Measurements from ENCODE around the gene GABPB1. TPM values are rescaled to one million over a fixed set of nuclear protein-coding genes. Genes with fewer than 3 reads are reported as not detected.

GABPB1 gene
- polyA plus RNA-seq, 1 donor (not counting 4 experiments of a cell fraction or from before 2014, with no cell fraction given) = 23.3 TPM

GRCh38 chr15:50225938-50226337 lies 129.1 kb downstream of the GABPB1 start:
- Histone ChIP-seq H3K27ac (ENCODE audit: control insufficient read depth, insufficient read depth, low read length) (no peak overlapping the region), H3K4me2 (ENCODE audit: control insufficient read depth, extremely low read depth, insufficient read depth, low read depth, low read length) (no peak overlapping the region), H3K9me3 (ENCODE audit: control insufficient read depth, low read depth, low read length) (no peaks in the 10 kb centered on the region), H3K4me1 (ENCODE audit: control insufficient read depth, extremely low read depth, insufficient read depth, low read length) (no peaks in the 10 kb centered on the region), H2AFZ (ENCODE audit: control insufficient read depth, low read length) (no peak overlapping the region), H3K27me3 (ENCODE audit: control insufficient read depth, extremely low read depth, insufficient read depth, low read length) (peaks cover 3% of the 10 kb centered on the region), H3K36me3 (ENCODE audit: control insufficient read depth in 2 of 2, extremely low read depth in 1 of 2, insufficient read depth in 2 of 2, low read length in 2 of 2) (no peaks in the 10 kb centered on the region), H3K9me1 (ENCODE audit: control insufficient read depth, extremely low read depth, insufficient read depth, low read length) (no peaks in the 10 kb centered on the region), H3K4me3 (ENCODE audit: control insufficient read depth in 2 of 3, extremely low read depth in 1 of 3, insufficient read depth in 2 of 3, low read depth in 1 of 3, low read length in 3 of 3) (no peak overlapping the region), H3K9ac (ENCODE audit: control insufficient read depth, extremely low read depth, insufficient read depth, low read length) (no peak overlapping the region), H3K79me2 (ENCODE audit: control insufficient read depth, insufficient read depth, low read length) (no peaks in the 10 kb centered on the region), H4K20me1 (ENCODE audit: control insufficient read depth, extremely low read depth, insufficient read depth, low read length) (no peaks in the 10 kb centered on the region)
- DNase-seq (ENCODE audit: low read depth, low spot score) = no peak
- no peak for TF ChIP-seq EZH2 (IDR thresholded peaks at IDR 0.05; ENCODE audit: low read length)
- TF ChIP-seq CTCF (optimal IDR thresholded peaks at IDR 0.05 in 1 of 3, IDR thresholded peaks at IDR 0.05 in 1 of 3, conservative IDR thresholded peaks at IDR 0.05 in 1 of 3; ENCODE audit: extremely low read depth in 1 of 3, insufficient read depth in 2 of 3, low read length in 3 of 3) = no peak
- FAIRE-seq = no peak
- dilution Hi-C loops (cut with MboI; ENCODE audit: extremely low pct_ligation_motif_present, low sequenced_read_pairs) = no loop called here

Small RNA genes lying within 50 kb of the gene (small RNA-seq; reads per million reads assigned to genes)
- gene RNU6-94P (ENCODE audit: insufficient read length in 3 of 3, low read depth in 3 of 3, low replicate concordance in 1 of 3) = 0 reads per million in 3 experiments

Other genes with a start within 250 kb of the GABPB1 start
- 0.03 to 0.15 TPM (median 0.05 TPM) in 3 replicates for gene ATP8B4, start 236.0 kb downstream of the GABPB1 start, polyA plus RNA-seq
- gene SLC27A2, start 173.0 kb downstream of the GABPB1 start, polyA plus RNA-seq = 0.15 to 0.34 TPM (median 0.31 TPM) in 3 replicates
- gene HDC, start 89.5 kb downstream of the GABPB1 start, polyA plus RNA-seq = not detected in 3 replicates
- 27.9 to 47.4 TPM (median 37.8 TPM) in 3 replicates for gene USP8, start 69.2 kb upstream of the GABPB1 start, polyA plus RNA-seq
- gene USP50, start 191.5 kb upstream of the GABPB1 start, polyA plus RNA-seq = 0.12 TPM in 1 of 3 replicates, not detected in the others